HL-60 (cell line): ENCODE data around the gene KAT2B.

Experiments used
- DNase-seq, 2 experiments: peaks; one replicate each; pipeline ENCODE4 v3.0.0-alpha.2; 2010 to 2020; ENCODE audit warnings: low read depth in 1 of 2, low spot score in 1 of 2
- H3K27ac ChIP-seq: fragments of 250-450 bp; sonication (Bioruptor Pico); replicated peaks from 2 replicates; pipeline ENCODE4 v1.5.1; 2020; ENCODE audit warnings: mild to moderate bottlenecking, moderate library complexity
- H3K27me3 ChIP-seq: fragments of 250-450 bp; sonication (Bioruptor Pico); 2 replicates; pipeline ENCODE4 v1.5.1; 2021; ENCODE audit warnings: mild to moderate bottlenecking, moderate library complexity; ENCODE audit not compliant: insufficient read depth, poor library complexity, severe bottlenecking
- H3K4me3 ChIP-seq: replicated peaks from 2 replicates; pipeline ENCODE4 v1.5.1; 2011; ENCODE audit warnings: mild to moderate bottlenecking, control low read depth, low read length; ENCODE audit not compliant: insufficient read depth
- CTCF ChIP-seq: IDR thresholded peaks from one replicate; pipeline ENCODE4 v1.5.1; 2011; ENCODE audit warnings: low read length, control low read depth, inconsistent platforms; ENCODE audit not compliant: insufficient read depth
- GABPA ChIP-seq: IDR thresholded peaks from 2 replicates; pipeline ENCODE4 v1.6.1; 2012; ENCODE audit warnings: low read depth
- POLR2AphosphoS5 ChIP-seq: IDR thresholded peaks from 2 replicates; pipeline ENCODE4 v1.6.1; 2012; ENCODE audit warnings: low read depth
- REST ChIP-seq: IDR thresholded peaks from 2 replicates; pipeline ENCODE4 v1.6.1; 2012; ENCODE audit warnings: low read depth; ENCODE audit not compliant: insufficient replicate concordance
- SPI1 ChIP-seq: IDR thresholded peaks from 2 replicates; pipeline ENCODE4 v1.6.1; 2012; ENCODE audit warnings: low read depth, mild to moderate bottlenecking, borderline replicate concordance

KAT2B gene

GRCh38 chr3:20110826-20111225 is 70.6 kb downstream of the KAT2B start:
- TF ChIP-seq POLR2AphosphoS5 (no peak), REST (no peak), SPI1 (no peak), GABPA (no peak), CTCF (no peak)
- H3K27ac ChIP-seq: no peak overlapping the region
- no peaks in the 10 kb centered on the region for H3K27me3 ChIP-seq
- no peak for DNase-seq
- H3K4me3 ChIP-seq: no peak overlapping the region

- H3K4me3 ChIP-seq: no peak overlapping the region
- no peak for DNase-seq
- TF ChIP-seq SPI1: no peak
- TF ChIP-seq CTCF: no peak
- TF ChIP-seq GABPA: no peak
- no peak for TF ChIP-seq REST
- TF ChIP-seq POLR2AphosphoS5: no peak
- no peak overlapping the region for H3K27ac ChIP-seq
- no peaks in the 10 kb centered on the region for H3K27me3 ChIP-seq
These were observed 71.6 kb downstream of the KAT2B start for GRCh38 chr3:20111836-20112235.

GRCh38 chr3:20121088-20121487 is 80.8 kb downstream of the KAT2B start:
- Histone ChIP-seq H3K27me3 (no peaks in the 10 kb centered on the region), H3K27ac (no peak overlapping the region), H3K4me3 (no peak overlapping the region)
- DNase-seq: no peak
- TF ChIP-seq REST (no peak), SPI1 (no peak), GABPA (no peak), POLR2AphosphoS5 (no peak), CTCF (no peak)
